Measurements from ENCODE around the gene CSTF1.
"Not testable (repeated sequence)": the region's sequence is repeated elsewhere in the genome, so short reads cannot be mapped to it uniquely, and the experiment has no call there.

The CSTF1 gene

GRCh38 chr20:56371977-56372376 lies 20.5 kb upstream of the CSTF1 start:
- DNase-seq, result no peak

GRCh38 chr20:56372850-56373249 lies 19.6 kb upstream of the CSTF1 start:
- no peak for DNase-seq

- DNase-seq, result no peak
These were observed 18.5 kb upstream of the CSTF1 start for GRCh38 chr20:56373942-56374341.

GRCh38 chr20:56376331-56376730 lies 16.1 kb upstream of the CSTF1 start:
- no peak for DNase-seq

GRCh38 chr20:56378386-56378785 lies 14.1 kb upstream of the CSTF1 start:
- DNase-seq, result no peak

- no peak for DNase-seq
These were observed 12.1 kb upstream of the CSTF1 start for GRCh38 chr20:56380375-56380774.

- no peak for DNase-seq
These were observed 10.9 kb upstream of the CSTF1 start for GRCh38 chr20:56381501-56381900.

GRCh38 chr20:56382696-56383095 lies 9.7 kb upstream of the CSTF1 start:
- no peak for DNase-seq

GRCh38 chr20:56383334-56383733 lies 9.1 kb upstream of the CSTF1 start:
- no peak for DNase-seq

GRCh38 chr20:56385130-56385529 lies 7.3 kb upstream of the CSTF1 start:
- no peak for DNase-seq

GRCh38 chr20:56386219-56386618 lies 6.2 kb upstream of the CSTF1 start:
- no peak for DNase-seq

GRCh38 chr20:56388882-56389281 lies 3.6 kb upstream of the CSTF1 start:
- DNase-seq, result no peak

- DNase-seq, result no peak
These were observed 2.6 kb upstream of the CSTF1 start for GRCh38 chr20:56389807-56390206.

- DNase-seq, result not testable (repeated sequence)
These were observed 2.0 kb upstream of the CSTF1 start for GRCh38 chr20:56390396-56390795.

- DNase-seq, result no peak
These were observed 1.4 kb upstream of the CSTF1 start for GRCh38 chr20:56391037-56391436.

- DNase-seq, result no peak
These were observed 781 bp upstream of the CSTF1 start for GRCh38 chr20:56391596-56392131.

GRCh38 chr20:56392881-56393482 lies 537 bp downstream of the CSTF1 start:
- DNase-seq, result no peak

GRCh38 chr20:56393653-56394052 lies 1.2 kb downstream of the CSTF1 start:
- no peak for DNase-seq

GRCh38 chr20:56395166-56395565 lies 2.7 kb downstream of the CSTF1 start:
- DNase-seq, result no peak

GRCh38 chr20:56400001-56400640 lies 7.7 kb downstream of the CSTF1 start:
- peak; percentile 5 for DNase-seq

GRCh38 chr20:56403465-56403864 lies 11.0 kb downstream of the CSTF1 start:
- DNase-seq, result no peak

- DNase-seq, result not testable (repeated sequence)
These were observed 12.9 kb downstream of the CSTF1 start for GRCh38 chr20:56405356-56405755.

- no peak for DNase-seq
These were observed 14.5 kb downstream of the CSTF1 start for GRCh38 chr20:56406910-56407309.

- DNase-seq, result no peak
These were observed 17.1 kb downstream of the CSTF1 start for GRCh38 chr20:56409521-56409920.

GRCh38 chr20:56409956-56410355 lies 17.5 kb downstream of the CSTF1 start:
- no peak for DNase-seq
